Mesenchymal stem cell (in vitro differentiated cells and primary cell): Measurements from ENCODE around the gene ZNF829.

Source experiments
- DNase-seq: peaks from one replicate; pipeline ENCODE4 v3.0.0-alpha.2; 2013
- H2AFZ ChIP-seq: one replicate; pipeline ENCODE4 v1.6.1; 2013; ENCODE audit warnings: low read depth, mild to moderate bottlenecking, control low read depth, inconsistent platforms, low read length, moderate library complexity
- H2AK5ac ChIP-seq: 2 replicates; pipeline ENCODE4 v1.6.1; 2013; ENCODE audit warnings: low read length, moderate library complexity, mild to moderate bottlenecking, inconsistent platforms; ENCODE audit not compliant: severe bottlenecking
- H2BK120ac ChIP-seq: one replicate; pipeline ENCODE4 v1.6.1; 2013; ENCODE audit warnings: low read depth, mild to moderate bottlenecking, inconsistent platforms, low read length, moderate library complexity
- H2BK12ac ChIP-seq, 2 experiments: one replicate each; pipeline ENCODE4 v1.6.1; 2013; ENCODE audit warnings: inconsistent platforms in 2 of 2, low read length in 2 of 2, mild to moderate bottlenecking in 2 of 2, moderate library complexity in 2 of 2, control low read depth in 1 of 2
- H2BK15ac ChIP-seq: one replicate; pipeline ENCODE4 v1.6.1; 2013; ENCODE audit warnings: mild to moderate bottlenecking, low read depth, inconsistent platforms; ENCODE audit not compliant: poor library complexity, severe bottlenecking
- H2BK5ac ChIP-seq: 2 replicates; pipeline ENCODE4 v1.6.1; 2013; ENCODE audit warnings: low read depth, mild to moderate bottlenecking, low read length, control low read depth, inconsistent platforms; ENCODE audit not compliant: poor library complexity, severe bottlenecking
- H3K14ac ChIP-seq, 2 experiments: one replicate each; pipeline ENCODE4 v1.6.1; 2013; ENCODE audit warnings: inconsistent platforms in 2 of 2, low read length in 2 of 2, control low read depth in 1 of 2, mild to moderate bottlenecking in 1 of 2, moderate library complexity in 1 of 2
- H3K18ac ChIP-seq, 2 experiments: one replicate each; pipeline ENCODE4 v1.6.1; 2013; ENCODE audit warnings: inconsistent platforms in 2 of 2, low read length in 2 of 2, control low read depth in 1 of 2, low read depth in 1 of 2, mild to moderate bottlenecking in 1 of 2
- H3K23ac ChIP-seq, 2 experiments: one replicate each; pipeline ENCODE4 v1.6.1; 2013; ENCODE audit warnings: inconsistent platforms in 2 of 2, low read length in 2 of 2, mild to moderate bottlenecking in 2 of 2, moderate library complexity in 2 of 2, control low read depth in 1 of 2
- H3K27ac ChIP-seq: 2 replicates; pipeline ENCODE4 v1.5.1; 2013; ENCODE audit warnings: mild to moderate bottlenecking, moderate library complexity, low read length, control low read depth, inconsistent platforms; ENCODE audit not compliant: poor library complexity, severe bottlenecking
- H3K27me3 ChIP-seq, 2 experiments: 2 replicates each; pipeline versions ENCODE4 v1.6.1 to v1.7.0; 2013; ENCODE audit warnings: low read length in 2 of 2, mild to moderate bottlenecking in 2 of 2, moderate library complexity in 2 of 2, control low read depth in 1 of 2, inconsistent platforms in 1 of 2; ENCODE audit not compliant: control insufficient read depth in 1 of 2, insufficient read depth in 1 of 2
- H3K36me3 ChIP-seq, 2 experiments: 2 replicates each; pipeline versions ENCODE4 v1.6.1 to v1.7.0; 2013; ENCODE audit warnings: low read length in 2 of 2, control low read depth in 1 of 2, inconsistent platforms in 1 of 2, low read depth in 1 of 2, mild to moderate bottlenecking in 1 of 2; ENCODE audit not compliant: insufficient read depth in 2 of 2, control insufficient read depth in 1 of 2
- H3K4ac ChIP-seq, 2 experiments: one replicate each; pipeline ENCODE4 v1.6.1; 2013; ENCODE audit warnings: inconsistent platforms in 2 of 2, low read length in 2 of 2, mild to moderate bottlenecking in 2 of 2, moderate library complexity in 2 of 2, control low read depth in 1 of 2, low read depth in 1 of 2
- H3K4me1 ChIP-seq: 2 replicates; pipeline ENCODE4 v1.6.1; 2013; ENCODE audit warnings: low read depth, low read length, control low read depth; ENCODE audit not compliant: control insufficient read depth, insufficient read depth
- H3K4me2 ChIP-seq: 2 replicates; pipeline ENCODE4 v1.6.1; 2013; ENCODE audit warnings: low read length, mild to moderate bottlenecking, inconsistent platforms; ENCODE audit not compliant: poor library complexity, severe bottlenecking
- H3K4me3 ChIP-seq, 2 experiments: 2 replicates each; pipeline versions ENCODE4 v1.5.1 to v1.7.0; 2013; ENCODE audit warnings: low read length in 2 of 2, mild to moderate bottlenecking in 2 of 2, control low read depth in 1 of 2, low read depth in 1 of 2; ENCODE audit not compliant: insufficient read depth in 1 of 2
- H3K79me1 ChIP-seq: replicated peaks from 2 replicates; pipeline ENCODE4 v1.6.1; 2013; ENCODE audit warnings: mild to moderate bottlenecking, control low read depth, low read length, inconsistent platforms; ENCODE audit not compliant: poor library complexity, severe bottlenecking
- H3K9ac ChIP-seq: 2 replicates; pipeline ENCODE4 v1.7.0; 2013; ENCODE audit warnings: mild to moderate bottlenecking, low read length, moderate library complexity
- H3K9me3 ChIP-seq: 2 replicates; pipeline ENCODE4 v1.7.0; 2013; ENCODE audit warnings: mild to moderate bottlenecking, low read length; ENCODE audit not compliant: control insufficient read depth
- H4K8ac ChIP-seq: one replicate; pipeline ENCODE4 v1.6.1; 2013; ENCODE audit warnings: inconsistent platforms, mild to moderate bottlenecking, low read length, moderate library complexity
- H4K91ac ChIP-seq: one replicate; pipeline ENCODE4 v1.6.1; 2013; ENCODE audit warnings: mild to moderate bottlenecking, low read length, inconsistent platforms
- WGBS: methylation state at CpG from one replicate; pipeline ENCODE4 v1.1.7; 2013; ENCODE audit warnings: mixed read lengths; 5-methylcytosine and 5-hydroxymethylcytosine counted together

ZNF829 gene

GRCh38 chr19:36898422-36898821 lies 17.7 kb downstream of the ZNF829 start:
- Histone ChIP-seq H3K18ac (no peak overlapping the region), H2BK5ac (no peak overlapping the region), H3K9me3 (peaks cover 96% of the 10 kb centered on the region), H2BK120ac (no peak overlapping the region), H3K36me3 (peaks cover 26 to 85% of the 10 kb centered on the region in 2 experiments), H3K4me1 (no peaks in the 10 kb centered on the region), H3K4me2 (no peak overlapping the region), H3K79me1 (peaks cover 3% of the 10 kb centered on the region), H4K8ac (no peak overlapping the region), H2BK12ac (no peak overlapping the region), H2BK15ac (no peak overlapping the region), H2AFZ (no peak overlapping the region), H2AK5ac (no peak overlapping the region), H3K27me3 (no peaks in the 10 kb centered on the region), H3K9ac (no peak overlapping the region), H3K27ac (no peak overlapping the region), H3K14ac (no peak overlapping the region), H3K4me3 (peak overlapping the region in 1 of 2 experiments; percentile 44), H3K4ac (no peak overlapping the region), H3K23ac (no peak overlapping the region), H4K91ac (no peak overlapping the region)
- DNase-seq, result no peak
- 92% methylated on average over 3 of the region's 4 CpGs for WGBS

DNA sequence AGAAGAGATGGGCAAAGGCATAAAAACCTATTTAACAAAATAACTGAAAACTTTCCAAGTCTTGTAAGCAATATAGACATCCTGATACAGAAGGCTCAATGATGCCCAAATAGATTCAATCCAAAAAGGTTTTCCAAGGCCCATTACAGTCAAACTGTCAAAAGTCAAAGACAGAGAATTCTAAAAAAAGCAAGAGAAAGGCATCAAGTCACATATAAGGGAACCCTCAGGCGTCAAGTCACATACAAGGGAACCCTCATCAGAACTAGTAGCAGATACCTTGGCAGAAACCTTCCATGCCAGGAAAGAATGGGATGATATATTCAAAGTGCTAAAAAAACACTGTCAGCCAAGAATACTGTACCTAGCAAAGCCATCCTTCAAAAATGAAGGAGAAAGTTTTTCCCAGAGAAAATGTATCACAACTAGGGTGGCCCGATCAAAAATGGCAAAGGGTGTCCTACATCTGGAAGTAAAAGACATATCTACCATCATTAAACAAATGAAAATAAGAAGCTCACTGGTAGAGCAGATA lies 21.2 kb downstream of the ZNF829 start:
- no peak overlapping the region for H2BK120ac ChIP-seq
- no CpG with 5 or more reads among the region's 2 CpGs for WGBS
- H3K27me3 ChIP-seq, result no peaks in the 10 kb centered on the region

GRCh38 chr19:36891768-36892357 lies 24.2 kb downstream of the ZNF829 start:
- Histone ChIP-seq H3K27ac (no peak overlapping the region), H3K23ac (no peak overlapping the region), H2BK15ac (no peak overlapping the region), H2BK120ac (no peak overlapping the region), H3K4me1 (no peaks in the 10 kb centered on the region), H2AK5ac (no peak overlapping the region), H3K9me3 (peaks cover 95% of the 10 kb centered on the region), H3K27me3 (no peaks in the 10 kb centered on the region), H4K91ac (no peak overlapping the region), H2BK12ac (no peak overlapping the region), H3K4ac (no peak overlapping the region), H3K4me3 (peak overlapping the region in 1 of 2 experiments; percentile 61), H3K4me2 (no peak overlapping the region), H3K14ac (no peak overlapping the region), H3K79me1 (peaks cover 3% of the 10 kb centered on the region), H4K8ac (no peak overlapping the region), H2AFZ (no peak overlapping the region), H3K9ac (no peak overlapping the region), H2BK5ac (no peak overlapping the region), H3K18ac (no peak overlapping the region), H3K36me3 (peaks cover 12 to 71% of the 10 kb centered on the region in 2 experiments)
- WGBS, result 94% methylated on average over 3 of the region's 3 CpGs
- DNase-seq, result no peak

More for the DNA sequence above, 21.2 kb downstream of the ZNF829 start:
- Histone ChIP-seq H3K18ac (no peak overlapping the region), H2BK5ac (no peak overlapping the region), H3K9ac (no peak overlapping the region), H3K36me3 (peaks cover 19 to 87% of the 10 kb centered on the region in 2 experiments), H3K14ac (no peak overlapping the region), H3K9me3 (peaks cover 96% of the 10 kb centered on the region), H3K4me3 (peak overlapping the region in 1 of 2 experiments; percentile 61), H3K4me2 (no peak overlapping the region), H2AK5ac (no peak overlapping the region), H4K91ac (no peak overlapping the region), H3K23ac (no peak overlapping the region), H2BK12ac (no peak overlapping the region), H3K79me1 (peaks cover 3% of the 10 kb centered on the region), H2BK15ac (no peak overlapping the region), H2AFZ (no peak overlapping the region), H3K27ac (no peak overlapping the region), H3K4ac (no peak overlapping the region), H4K8ac (no peak overlapping the region), H3K4me1 (no peaks in the 10 kb centered on the region)
- no peak for DNase-seq

- H2BK5ac ChIP-seq, result no peak overlapping the region
- no peak overlapping the region for H3K23ac ChIP-seq
- peak; percentile 14 for DNase-seq
- H3K27ac ChIP-seq, result no peak overlapping the region
- H3K18ac ChIP-seq, result no peak overlapping the region
- no peak overlapping the region for H3K14ac ChIP-seq
- no peak overlapping the region for H3K9ac ChIP-seq
- no peak overlapping the region for H2BK15ac ChIP-seq
- H3K36me3 ChIP-seq, result peaks cover 16 to 53% of the 10 kb centered on the region in 2 experiments
- no peaks in the 10 kb centered on the region for H3K79me1 ChIP-seq
- H4K8ac ChIP-seq, result no peak overlapping the region
- H2BK120ac ChIP-seq, result no peak overlapping the region
- no peak overlapping the region for H4K91ac ChIP-seq
- H2AK5ac ChIP-seq, result no peak overlapping the region
- WGBS, result 98% methylated on average over 10 of the region's 10 CpGs
- H3K4me3 ChIP-seq, result peak overlapping the region in 1 of 2 experiments; percentile 67
- no peak overlapping the region for H3K4me2 ChIP-seq
- no peak overlapping the region for H3K4ac ChIP-seq
- H2BK12ac ChIP-seq, result no peak overlapping the region
- no peak overlapping the region for H2AFZ ChIP-seq
- no peaks in the 10 kb centered on the region for H3K27me3 ChIP-seq
- H3K9me3 ChIP-seq, result peaks cover 99% of the 10 kb centered on the region
- no peaks in the 10 kb centered on the region for H3K4me1 ChIP-seq
Observed at GRCh38 chr19:36876993-36877938, 38.8 kb downstream of the ZNF829 start.
